GM12878 (cell line): Measurements from ENCODE around the gene DQX1. TPM values are rescaled to one million over a fixed set of nuclear protein-coding genes. Genes with fewer than 3 reads are reported as not detected.

Experiments used
- CBFB ChIP-seq: IDR thresholded peaks from 2 replicates; pipeline ENCODE4 v1.6.1; 2016; ENCODE audit warnings: antibody characterized with exemption, low read depth
- CHD1 ChIP-seq: IDR thresholded peaks from 2 replicates; pipeline ENCODE4 v1.6.1; 2012; ENCODE audit warnings: low read depth, low read length, improper control_type of control experiment
- CTCF ChIP-seq, 3 experiments: IDR thresholded peaks in 2 of 3; conservative IDR thresholded peaks in 1 of 3; 2 replicates each; pipeline ENCODE4 v1.5.1; 2011; ENCODE audit warnings: low read depth in 3 of 3, low read length in 3 of 3, mild to moderate bottlenecking in 3 of 3, control low read depth in 2 of 3, moderate library complexity in 2 of 3, inconsistent platforms in 1 of 3, mixed read lengths in 1 of 3; ENCODE audit not compliant: control insufficient read depth in 2 of 3, insufficient read depth in 1 of 3; ENCODE audit errors: extremely low read depth in 1 of 3
- E2F8 ChIP-seq: fragments of 450-650 bp; IDR thresholded peaks from 2 replicates; pipeline ENCODE4 v1.6.1; 2018; ENCODE audit warnings: mild to moderate bottlenecking, low read depth, moderate library complexity; ENCODE audit not compliant: partially characterized antibody
- FOS ChIP-seq: IDR thresholded peaks from 3 replicates; pipeline ENCODE4 v1.6.1; 2011; ENCODE audit warnings: borderline replicate concordance; ENCODE audit not compliant: insufficient read length; ENCODE audit errors: extremely low read depth
- FOXM1 ChIP-seq: IDR thresholded peaks from 2 replicates; pipeline ENCODE4 v1.6.1; 2012; ENCODE audit warnings: low read depth, mild to moderate bottlenecking, inconsistent platforms, low read length, moderate library complexity
- IKZF1 ChIP-seq: fragments of 450-650 bp; conservative IDR thresholded peaks from 2 replicates; pipeline ENCODE4 v1.6.1; 2017; ENCODE audit warnings: antibody characterized with exemption, mild to moderate bottlenecking
- MEF2B ChIP-seq: fragments of 450-650 bp; IDR thresholded peaks from 2 replicates; pipeline ENCODE4 v1.6.1; 2018; ENCODE audit warnings: mild to moderate bottlenecking, moderate library complexity; ENCODE audit not compliant: partially characterized antibody, poor library complexity, severe bottlenecking
- PAX5 ChIP-seq: IDR thresholded peaks from 2 replicates; pipeline ENCODE4 v1.6.1; 2011; ENCODE audit warnings: low read depth, low read length, borderline replicate concordance
- TCF7 ChIP-seq: IDR thresholded peaks from 2 replicates; pipeline ENCODE4 v1.6.1; 2014; ENCODE audit warnings: antibody characterized with exemption, borderline replicate concordance
- WRNIP1 ChIP-seq: IDR thresholded peaks from 2 replicates; pipeline ENCODE4 v1.6.1; 2011; ENCODE audit warnings: low read depth, low read length, improper control_type of control experiment, borderline replicate concordance
- YY1 ChIP-seq: IDR thresholded peaks from 2 replicates; pipeline ENCODE4 v1.6.1; 2011; ENCODE audit warnings: low read depth, mild to moderate bottlenecking, low read length
- ZBTB40 ChIP-seq: fragments of 450-650 bp; IDR thresholded peaks from 2 replicates; pipeline ENCODE4 v1.6.1; 2016; ENCODE audit warnings: mild to moderate bottlenecking, moderate library complexity, borderline replicate concordance
- ZNF687 ChIP-seq: fragments of 450-650 bp; IDR thresholded peaks from 2 replicates; pipeline ENCODE4 v1.6.1; 2017; ENCODE audit warnings: mild to moderate bottlenecking, moderate library complexity
- polyA plus RNA-seq, 11 experiments: library from polyadenylated mRNA; depleted of rRNA in 4 of 11; unstranded in 6 of 11; stranded (reverse) in 5 of 11; fragments of >200 nt; fragmentation: Nextera tagmentation in 4 of 11; fragmentation: Illumina TruSeq in 1 of 11; extraction: Ambion mirVana in 4 of 11; extraction: Trizol in 1 of 11; gene quantifications; 1 replicate in 1 of 11; 2 replicates in 10 of 11; pipeline versions ENCODE4 v1.2.1 to v1.2.3, GENCODE V29; 2011 to 2016; ENCODE audit warnings: inconsistent platforms in 2 of 11, missing spikeins in 2 of 11, low read depth in 1 of 11
- total RNA-seq, 4 experiments: library from RNA; depleted of rRNA in 3 of 4; stranded (reverse); fragments of >200 nt in 3 of 4; fragmentation: Illumina TruSeq in 1 of 4; extraction: Trizol in 1 of 4; gene quantifications; 2 replicates each; pipeline versions ENCODE4 v1.2.1 to v1.2.3, GENCODE V29; 2013 to 2021

Gene DQX1
- total and polyA plus RNA-seq, 10 of the 15 experiments (the other 5 are each of a cell fraction or from before 2014, with no cell fraction given), result 0.34 to 2.1 (median 0.86) TPM

GRCh38 chr2:74472086-74472944 is 53.7 kb downstream of the DQX1 start, which contains the start of gene MRPL53 (continued):
- TF ChIP-seq ZNF687 (peak; percentile 100), TCF7 (peak; percentile 68; the same call in 1 of the 2 replicates), MEF2B (no peak), WRNIP1 (0 out of 2 replicates have a peak, but pooled peaks have one; percentile 54), IKZF1 (peak; percentile 89), CTCF (IDR thresholded peaks at IDR 0.05 in 2 of 3, conservative IDR thresholded peaks at IDR 0.05 in 1 of 3; ENCODE audit: control insufficient read depth in 2 of 3, extremely low read depth in 1 of 3, insufficient read depth in 1 of 3, low read depth in 3 of 3, low read length in 3 of 3) (no peak), ZBTB40 (peak; percentile 98), FOS (no peak), YY1 (peak; percentile 97), E2F8 (peak; percentile 86), CHD1 (0 out of 2 replicates have a peak, but pooled peaks have one; percentile 74), PAX5 (peak; percentile 88), CBFB (peak; percentile 91), FOXM1 (peak; percentile 35; the same call in 1 of the 2 replicates)
